Lower leg skin (tissue), 3 donors: ENCODE results near the gene GDPD5.

Experiments
- POLR2A ChIP-seq, 2 donors: fragments of 450-650 bp; IDR thresholded peaks; one replicate each; pipeline ENCODE4 v1.6.1; 2016 to 2017; ENCODE audit warnings: antibody characterized with exemption in 2 of 2, mild to moderate bottlenecking in 1 of 2, moderate library complexity in 1 of 2
- TF ChIP-seq, protein P1 (sequence below), 3 donors: fragments of 450-650 bp; IDR thresholded peaks; one replicate each; pipeline ENCODE4 v1.5.1; 2016; ENCODE audit warnings: antibody characterized with exemption in 3 of 3, mild to moderate bottlenecking in 3 of 3, moderate library complexity in 2 of 3

DNA sequence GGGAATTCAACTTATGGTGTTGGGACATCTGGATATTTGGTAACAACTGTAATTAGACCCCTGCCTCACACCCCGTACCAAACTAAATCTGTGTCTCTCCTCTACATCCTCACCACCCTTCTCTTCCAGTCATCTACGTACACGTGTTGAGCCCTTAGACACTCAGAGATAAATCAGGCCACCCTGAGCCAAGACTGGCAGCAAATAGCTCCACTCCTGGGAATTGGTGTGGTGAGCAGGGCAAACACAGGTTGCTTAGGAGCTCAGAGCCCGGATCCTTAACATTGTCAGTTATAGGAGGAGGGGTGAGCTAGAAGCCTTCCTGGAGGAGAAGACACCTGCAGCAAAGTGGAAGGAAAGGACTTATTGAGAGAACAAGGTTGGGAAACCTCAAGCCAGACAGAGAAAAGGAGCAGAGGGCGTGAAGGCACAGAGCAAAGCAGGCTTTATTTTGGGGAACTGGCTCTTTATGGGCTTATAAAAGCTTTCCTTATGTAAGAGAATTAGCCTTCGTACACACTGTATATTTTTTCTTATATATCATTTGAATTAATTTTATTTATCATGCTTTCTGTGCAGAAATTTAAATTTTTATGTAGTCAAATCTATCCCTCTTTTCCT is 55.8 kb downstream of the GDPD5 start:
- TF ChIP-seq, protein P1, sequence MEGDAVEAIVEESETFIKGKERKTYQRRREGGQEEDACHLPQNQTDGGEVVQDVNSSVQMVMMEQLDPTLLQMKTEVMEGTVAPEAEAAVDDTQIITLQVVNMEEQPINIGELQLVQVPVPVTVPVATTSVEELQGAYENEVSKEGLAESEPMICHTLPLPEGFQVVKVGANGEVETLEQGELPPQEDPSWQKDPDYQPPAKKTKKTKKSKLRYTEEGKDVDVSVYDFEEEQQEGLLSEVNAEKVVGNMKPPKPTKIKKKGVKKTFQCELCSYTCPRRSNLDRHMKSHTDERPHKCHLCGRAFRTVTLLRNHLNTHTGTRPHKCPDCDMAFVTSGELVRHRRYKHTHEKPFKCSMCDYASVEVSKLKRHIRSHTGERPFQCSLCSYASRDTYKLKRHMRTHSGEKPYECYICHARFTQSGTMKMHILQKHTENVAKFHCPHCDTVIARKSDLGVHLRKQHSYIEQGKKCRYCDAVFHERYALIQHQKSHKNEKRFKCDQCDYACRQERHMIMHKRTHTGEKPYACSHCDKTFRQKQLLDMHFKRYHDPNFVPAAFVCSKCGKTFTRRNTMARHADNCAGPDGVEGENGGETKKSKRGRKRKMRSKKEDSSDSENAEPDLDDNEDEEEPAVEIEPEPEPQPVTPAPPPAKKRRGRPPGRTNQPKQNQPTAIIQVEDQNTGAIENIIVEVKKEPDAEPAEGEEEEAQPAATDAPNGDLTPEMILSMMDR (IDR thresholded peaks at IDR 0.05) = no peak
- TF ChIP-seq POLR2A (IDR thresholded peaks at IDR 0.05) = no peak
